GM18505 (cell line): ENCODE data around the gene CACNA1H.

ENCODE experiments used
- ATAC-seq: cut with Tn5 transposase; IDR thresholded peaks from one replicate; pipeline ENCODE4 v1.9.1; 2021; ENCODE audit not compliant: unreplicated experiment
- POLR2A ChIP-seq: IDR thresholded peaks from 4 replicates; pipeline ENCODE4 v1.6.1; 2011; ENCODE audit warnings: borderline replicate concordance; ENCODE audit not compliant: insufficient read depth, insufficient read length; ENCODE audit errors: extremely low read depth

The CACNA1H gene

GRCh38 chr16:1159973-1160772 is 7.3 kb downstream of the CACNA1H start:
- TF ChIP-seq POLR2A: no peak
- no peak for ATAC-seq

- no peak for ATAC-seq
- TF ChIP-seq POLR2A: no peak
Observed at GRCh38 chr16:1160773-1161348, 8.0 kb downstream of the CACNA1H start.

DNA sequence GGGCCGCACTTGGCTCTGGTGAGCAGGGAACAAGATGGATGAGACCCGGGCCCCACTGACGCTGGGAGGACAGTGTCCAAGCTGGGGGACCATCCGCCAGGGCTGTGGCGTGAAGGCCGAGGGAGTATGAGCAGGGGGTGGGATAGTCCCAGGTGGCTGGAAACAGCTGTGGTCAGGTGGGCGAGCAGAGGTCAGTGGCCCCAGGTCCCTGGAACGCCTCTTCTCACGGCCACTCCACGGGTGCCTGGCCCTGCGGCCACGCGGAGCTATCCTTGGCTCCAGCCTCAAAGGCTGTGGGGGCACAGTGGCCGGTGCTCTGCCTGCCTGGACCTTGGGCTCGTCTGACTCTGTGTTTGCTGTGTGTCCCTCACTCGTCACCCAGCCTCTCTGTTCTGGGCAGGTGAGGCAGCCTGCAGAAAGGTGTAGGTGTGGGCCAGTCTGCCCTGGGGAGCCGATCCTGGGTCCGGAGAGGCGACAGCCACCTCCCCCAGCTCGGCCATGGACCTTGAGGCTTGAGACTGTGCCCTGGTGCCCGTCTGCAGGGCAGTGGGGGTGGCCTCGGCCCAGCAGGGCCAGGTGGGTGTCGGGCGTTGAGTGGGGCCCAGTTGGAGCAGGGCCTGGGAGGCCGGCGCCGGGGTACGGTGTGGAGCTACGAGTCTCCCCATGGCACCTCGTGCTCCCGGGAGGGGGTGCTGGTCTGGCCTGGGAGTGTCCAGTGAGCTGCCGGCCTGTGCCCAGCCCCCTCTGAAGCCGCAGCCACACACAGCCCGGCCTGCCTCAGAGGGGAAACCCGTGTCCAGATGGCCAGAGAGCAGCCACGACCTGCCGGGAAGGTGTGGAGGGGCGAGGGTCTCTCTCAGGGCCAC is 10.0 kb downstream of the CACNA1H start:
- no peak for TF ChIP-seq POLR2A

DNA sequence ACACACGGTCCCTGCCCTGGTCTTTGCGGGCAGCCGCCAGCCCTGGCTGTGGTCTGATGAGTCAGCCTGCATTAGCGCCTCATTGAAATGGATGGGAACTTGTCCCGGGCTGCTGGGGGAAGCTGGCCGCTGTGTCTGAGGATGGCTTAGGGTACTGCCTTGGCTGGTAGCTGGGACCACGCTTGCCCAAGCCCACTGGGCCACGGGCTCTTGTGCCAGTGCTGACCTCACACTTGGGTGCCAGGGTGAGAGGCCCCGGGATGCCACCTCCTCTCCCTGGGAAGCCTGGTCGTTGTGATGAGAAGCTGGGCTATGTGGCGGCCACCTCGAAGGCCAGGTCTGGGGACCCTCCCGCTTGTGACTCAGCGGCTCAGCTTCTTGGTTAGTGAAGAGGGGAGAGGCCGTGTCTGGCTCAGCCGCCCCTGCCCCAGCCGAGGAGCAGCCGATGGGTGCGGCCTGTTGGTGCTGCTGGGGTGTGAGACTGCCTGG is 10.7 kb downstream of the CACNA1H start:
- TF ChIP-seq POLR2A: no peak
- no peak for ATAC-seq

More for the DNA sequence above, 10.0 kb downstream of the CACNA1H start:
- ATAC-seq: no peak

DNA sequence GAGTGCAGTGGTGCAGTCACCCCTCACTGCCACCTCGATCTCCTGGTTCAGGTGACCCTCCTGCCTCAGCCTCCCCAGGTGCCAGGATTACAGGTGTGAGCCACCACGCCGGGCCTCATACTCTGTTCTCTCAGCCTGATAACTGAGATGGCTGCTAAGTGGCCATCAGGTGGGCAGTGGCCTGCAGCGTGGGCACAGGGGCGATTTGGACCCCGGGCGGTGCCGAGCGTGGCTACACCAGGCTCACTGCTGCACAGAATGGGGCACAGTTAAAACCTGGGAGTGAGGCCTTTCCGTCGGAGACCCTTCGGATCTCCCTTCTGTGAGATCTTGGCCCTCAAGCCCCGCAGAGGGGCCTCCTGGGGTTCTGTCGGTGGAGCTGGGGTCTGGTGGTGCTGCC is 11.5 kb downstream of the CACNA1H start:
- no peak for TF ChIP-seq POLR2A

GRCh38 chr16:1164975-1165374 is 12.1 kb downstream of the CACNA1H start:
- no peak for ATAC-seq
- no peak for TF ChIP-seq POLR2A

More for the DNA sequence above, 11.5 kb downstream of the CACNA1H start:
- no peak for ATAC-seq

- TF ChIP-seq POLR2A: no peak
- ATAC-seq: no peak
Observed at GRCh38 chr16:1165511-1165910, 12.6 kb downstream of the CACNA1H start.

GRCh38 chr16:1167276-1168107 is 14.6 kb downstream of the CACNA1H start:
- ATAC-seq: no peak
- no peak for TF ChIP-seq POLR2A

DNA sequence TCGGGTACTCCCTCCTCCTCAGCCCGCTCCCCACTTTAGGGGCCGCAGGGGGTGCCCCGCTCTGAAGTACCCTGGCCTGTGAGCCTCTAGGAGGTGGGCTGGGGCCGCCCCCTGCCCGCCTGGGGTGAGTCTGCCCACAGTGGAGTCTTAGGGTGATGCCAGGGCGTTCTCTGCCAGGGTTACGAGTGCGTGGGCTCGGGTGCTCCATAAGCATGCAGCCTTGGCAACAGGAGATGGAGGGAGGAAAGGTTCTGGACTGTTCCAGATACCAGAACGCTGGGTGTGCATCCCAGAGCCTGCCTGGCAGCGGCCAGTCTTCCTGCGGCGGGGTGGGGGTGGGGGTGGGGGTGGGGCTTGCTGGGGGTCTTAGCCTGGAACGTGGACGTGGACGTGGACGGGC is 15.9 kb downstream of the CACNA1H start:
- no peak for TF ChIP-seq POLR2A
- ATAC-seq: no peak

DNA sequence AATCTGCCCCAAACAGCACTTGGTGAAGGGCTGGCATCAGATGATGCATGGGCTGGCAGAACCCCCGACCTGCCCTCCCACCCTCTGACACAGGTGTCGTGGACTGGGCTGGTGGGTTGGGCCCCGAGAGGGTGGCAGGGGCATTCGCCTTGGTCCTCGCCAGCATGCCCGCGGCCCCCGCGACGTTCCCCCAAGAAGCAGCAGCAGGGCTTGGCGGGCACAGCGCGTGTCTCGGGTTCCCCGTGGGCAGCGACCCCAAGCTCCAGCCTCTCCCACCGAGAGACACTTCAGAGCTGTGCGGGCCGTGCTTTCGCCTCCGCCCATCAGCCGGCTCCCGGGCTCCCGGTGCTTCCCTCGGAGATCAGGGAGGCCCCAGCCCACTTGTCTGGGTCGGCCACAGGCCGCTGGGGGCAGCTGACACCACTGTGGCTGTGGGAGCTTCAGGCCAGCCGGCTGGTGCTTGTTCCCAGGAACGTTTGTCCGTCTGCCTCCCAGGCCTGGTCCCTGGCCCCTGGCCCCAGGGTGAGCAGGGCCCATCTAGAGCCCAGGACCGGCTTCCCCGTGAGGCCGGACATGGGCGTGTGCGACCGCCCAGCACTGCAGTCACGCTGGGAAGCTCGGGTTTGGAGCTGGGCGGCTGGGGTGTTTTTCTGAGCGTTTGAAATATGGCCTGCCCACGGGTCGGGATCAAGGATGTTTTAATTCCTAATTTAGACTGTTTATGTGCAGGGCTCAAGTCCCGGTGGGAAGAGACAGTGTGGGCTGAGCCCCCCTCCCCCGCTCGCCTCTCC is 16.6 kb downstream of the CACNA1H start:
- no peak for TF ChIP-seq POLR2A
- ATAC-seq: no peak

DNA sequence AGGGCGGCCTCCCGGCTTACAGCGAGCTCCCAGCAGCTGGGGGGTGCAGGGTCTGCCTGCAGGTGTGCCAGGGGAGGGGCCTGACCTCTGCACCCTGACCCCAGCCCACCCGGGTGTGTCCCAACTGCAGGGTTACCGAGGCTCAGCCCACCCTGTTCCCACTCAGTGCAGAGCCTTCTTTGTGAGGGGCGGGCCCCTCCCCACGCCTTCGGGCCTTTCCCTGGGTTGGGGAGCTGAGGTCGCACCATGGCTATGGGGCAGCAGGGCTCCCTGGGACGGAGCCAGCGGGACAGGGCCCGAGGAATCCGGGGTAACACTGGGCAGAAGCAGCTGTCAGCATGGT is 17.1 kb downstream of the CACNA1H start:
- TF ChIP-seq POLR2A: no peak
- no peak for ATAC-seq

DNA sequence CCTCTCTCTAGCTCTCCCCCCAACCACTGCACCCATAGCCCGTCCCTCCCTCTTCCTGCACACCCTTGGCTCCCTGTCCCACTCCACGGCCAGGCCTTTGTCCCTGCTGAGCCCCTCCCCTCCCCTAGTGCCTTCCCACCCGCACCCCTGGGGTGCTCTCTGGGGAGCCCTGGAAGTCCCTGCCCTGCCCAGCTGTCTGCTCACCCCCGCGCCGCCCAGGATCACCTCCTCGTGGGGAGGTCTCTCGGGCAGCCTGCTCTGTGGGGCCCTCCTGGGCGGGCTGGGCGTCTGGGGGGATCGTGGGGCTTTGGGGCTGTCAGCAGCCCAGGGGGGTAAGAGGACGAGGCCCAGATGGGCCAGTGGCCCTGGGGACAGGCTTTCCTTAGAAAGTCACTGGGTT is 18.1 kb downstream of the CACNA1H start:
- no peak for TF ChIP-seq POLR2A
- no peak for ATAC-seq
